Activated gamma-delta T cell (primary cell): ENCODE results near the gene IL1RAP.

Experiments used
- DNase-seq: peaks from one replicate; lab custom pipeline; 2025; lab: John Stamatoyannopoulos, UW

The IL1RAP gene

DNA sequence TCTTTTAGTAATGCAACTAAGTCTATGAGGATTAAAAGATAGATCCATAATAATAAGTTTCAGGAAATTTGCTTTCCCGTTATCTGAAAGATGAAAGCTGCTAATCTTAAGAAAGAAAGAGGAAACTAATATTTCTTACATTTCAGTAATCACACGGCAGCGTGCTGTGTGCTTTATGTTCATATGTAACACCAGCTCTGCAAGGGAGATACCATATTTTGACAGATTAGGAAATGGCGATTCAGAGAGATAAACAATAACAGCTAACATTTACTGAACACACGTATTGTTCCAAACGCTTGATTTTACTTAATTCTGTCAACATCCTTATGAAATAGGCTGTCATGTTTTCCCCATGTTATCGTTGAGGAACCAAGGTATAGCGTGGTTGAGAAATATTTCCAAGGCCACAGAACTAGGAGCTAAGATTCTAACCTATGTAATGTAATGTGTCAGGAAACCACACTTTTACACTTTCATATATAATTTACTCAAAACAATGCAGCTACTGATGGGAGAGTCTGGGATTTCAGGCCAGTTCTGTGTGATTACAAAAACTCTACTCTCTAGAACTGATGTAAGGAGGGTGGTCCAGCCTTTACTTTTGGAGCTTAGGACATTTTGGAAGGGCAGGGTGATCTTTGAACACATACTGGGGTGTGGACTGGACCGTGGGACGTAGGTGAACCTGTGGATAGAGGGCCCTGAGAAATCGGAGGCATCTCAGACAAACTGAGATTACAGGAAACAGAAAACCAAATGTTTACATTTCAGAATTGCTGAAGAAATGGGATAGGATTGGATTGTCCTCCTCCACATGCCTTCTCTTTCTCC lies 100.6 kb downstream of the IL1RAP start:
- no peak for DNase-seq

DNA sequence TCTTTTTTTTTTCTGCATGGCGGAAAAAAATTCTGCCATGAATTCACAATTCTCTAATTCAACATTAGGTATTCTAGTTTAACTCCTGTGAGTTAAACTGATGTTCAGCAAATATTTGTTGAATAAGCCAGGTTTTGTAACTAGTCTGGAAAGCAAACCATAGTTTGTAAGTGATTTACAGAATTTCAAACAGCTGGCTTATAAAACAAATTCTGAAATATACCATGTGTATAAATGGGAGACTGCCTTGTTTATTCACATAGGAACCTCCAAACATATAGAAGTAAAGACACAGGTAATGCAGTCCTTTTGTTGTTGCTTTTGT lies 101.1 kb downstream of the IL1RAP start:
- no peak for DNase-seq

DNA sequence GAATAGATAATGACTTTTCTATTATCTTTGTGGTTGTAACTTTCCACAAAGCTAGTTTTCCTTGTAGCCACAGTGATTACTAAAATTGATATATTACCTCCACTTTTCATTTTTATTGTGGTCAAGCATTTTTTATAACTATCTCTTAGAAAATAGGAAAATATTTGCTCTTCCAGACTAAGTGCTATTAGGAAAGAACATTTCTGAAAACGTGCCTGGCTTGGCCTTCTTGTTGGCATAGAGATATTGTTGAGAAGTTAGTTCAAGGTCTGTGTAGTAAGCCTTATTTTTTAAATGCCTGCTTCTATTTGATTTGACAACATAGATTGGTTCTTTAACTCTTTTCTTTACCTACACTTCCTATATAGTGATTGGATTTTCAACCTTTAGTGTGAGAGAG lies 101.7 kb downstream of the IL1RAP start:
- no peak for DNase-seq

DNA sequence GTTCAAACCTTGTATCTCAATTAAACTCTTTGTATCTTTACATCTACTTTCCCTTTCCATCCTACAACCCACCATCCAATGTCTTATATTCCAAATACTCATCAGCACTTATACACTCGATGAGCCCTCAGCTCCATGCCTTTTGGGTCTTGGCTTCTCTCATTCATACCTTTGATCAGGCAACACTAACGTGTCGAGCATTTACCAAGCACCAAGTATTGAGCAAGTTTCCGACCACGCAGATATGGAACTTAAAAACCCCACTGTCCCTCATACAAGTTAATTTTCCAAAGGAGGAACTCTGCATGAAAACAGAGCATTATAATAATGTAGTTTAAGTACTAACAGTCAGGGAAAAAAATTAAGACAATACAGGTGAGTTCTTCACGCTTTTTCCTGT lies 102.8 kb downstream of the IL1RAP start:
- no peak for DNase-seq

GRCh38 chr3:190617185-190617584 lies 103.3 kb downstream of the IL1RAP start:
- no peak for DNase-seq

GRCh38 chr3:190618330-190619030 lies 104.6 kb downstream of the IL1RAP start:
- no peak for DNase-seq

GRCh38 chr3:190619353-190619752 lies 105.5 kb downstream of the IL1RAP start:
- DNase-seq, result no peak

DNA sequence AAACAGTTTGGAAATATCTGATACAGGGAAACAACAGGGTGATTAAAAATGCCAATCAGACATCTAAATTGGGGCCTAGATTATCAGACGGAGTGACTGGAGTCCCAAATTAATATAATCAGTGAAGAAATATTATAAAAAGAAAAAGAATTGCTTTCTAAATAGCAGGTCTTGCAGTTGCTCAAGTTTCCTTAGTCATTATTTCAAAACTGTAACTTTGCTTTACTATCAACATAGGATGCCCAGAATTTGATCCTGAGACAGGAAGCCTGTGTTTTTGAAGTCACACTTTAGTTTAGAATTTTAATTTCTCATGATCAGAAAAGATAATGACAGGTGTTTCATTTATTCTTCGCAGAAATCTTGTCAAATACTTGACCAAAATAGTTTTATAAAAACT lies 105.9 kb downstream of the IL1RAP start:
- no peak for DNase-seq

DNA sequence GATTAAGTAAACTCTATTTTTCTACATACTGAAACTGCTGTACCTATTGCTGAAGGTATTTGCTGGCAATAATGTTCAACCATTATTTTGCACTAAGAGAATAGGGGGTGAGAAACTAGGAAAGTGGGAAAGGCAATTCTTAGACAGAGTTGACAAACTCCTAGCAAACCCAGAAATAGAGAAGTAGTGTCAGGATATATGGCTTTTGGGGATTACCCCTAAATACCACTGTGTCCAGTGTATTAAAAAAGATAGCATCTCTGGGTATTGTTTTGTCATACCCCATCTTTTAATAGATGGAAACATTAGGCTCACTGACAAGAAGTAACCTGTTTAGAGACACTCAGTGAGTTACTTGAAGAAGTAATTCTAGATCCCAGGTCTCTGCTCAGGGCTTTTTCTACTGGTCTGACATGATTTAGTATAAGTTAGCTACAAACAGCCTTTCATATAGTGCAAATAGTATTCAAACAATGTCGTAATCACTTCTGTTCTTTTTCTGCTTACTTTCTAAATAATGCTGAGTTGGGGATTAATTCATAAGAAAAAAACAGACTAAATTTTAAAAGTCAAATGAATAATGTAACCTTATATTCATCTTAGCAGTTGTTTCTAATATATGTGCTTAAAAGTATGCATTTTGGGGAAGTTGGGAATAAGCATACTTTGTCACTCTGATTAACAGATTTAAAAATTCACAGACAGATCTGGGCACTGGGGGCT lies 107.2 kb downstream of the IL1RAP start:
- no peak for DNase-seq

DNA sequence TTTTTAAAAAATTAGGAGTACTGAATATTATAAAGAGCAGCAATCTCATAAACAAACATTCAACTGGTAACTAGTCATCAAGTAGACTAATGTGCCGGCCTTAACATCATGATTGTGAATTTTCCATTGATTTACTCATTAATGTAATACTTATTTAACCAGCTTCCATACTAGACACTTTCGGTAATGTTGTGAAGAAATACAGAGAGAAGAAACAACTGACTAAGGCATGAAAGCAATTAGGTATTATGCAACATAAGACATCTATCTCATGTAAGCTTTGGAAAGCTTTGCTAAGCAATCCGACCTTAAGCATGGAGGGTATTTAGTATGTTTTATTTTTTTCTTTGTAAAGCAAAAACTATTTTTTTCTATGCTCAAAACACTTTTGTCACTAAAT lies 108.0 kb downstream of the IL1RAP start:
- DNase-seq, result no peak

- no peak for DNase-seq
Observed at GRCh38 chr3:190624282-190624681, 110.4 kb downstream of the IL1RAP start.

GRCh38 chr3:190626951-190627620 lies 113.2 kb downstream of the IL1RAP start:
- no peak for DNase-seq

GRCh38 chr3:190629088-190629487 lies 115.2 kb downstream of the IL1RAP start:
- DNase-seq, result no peak

DNA sequence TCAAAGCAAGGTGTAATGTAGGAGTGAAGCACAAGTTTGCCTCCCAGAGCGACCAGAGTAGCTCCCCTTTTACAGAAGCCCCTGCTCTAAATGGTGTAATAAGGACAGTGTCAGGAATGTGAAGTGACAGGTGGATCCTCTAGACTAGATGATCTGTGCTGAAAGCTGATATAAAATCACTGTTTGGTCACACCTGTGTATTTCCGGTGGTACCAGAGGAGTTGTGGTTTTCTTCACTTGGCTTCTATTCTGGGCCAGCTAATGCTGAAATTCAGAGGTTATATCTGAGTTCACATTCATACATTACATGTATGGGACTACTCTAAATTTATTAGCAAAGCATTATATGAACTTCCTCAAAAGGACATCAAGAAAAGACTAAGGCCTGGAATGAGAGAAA lies 117.4 kb downstream of the IL1RAP start:
- no peak for DNase-seq

DNA sequence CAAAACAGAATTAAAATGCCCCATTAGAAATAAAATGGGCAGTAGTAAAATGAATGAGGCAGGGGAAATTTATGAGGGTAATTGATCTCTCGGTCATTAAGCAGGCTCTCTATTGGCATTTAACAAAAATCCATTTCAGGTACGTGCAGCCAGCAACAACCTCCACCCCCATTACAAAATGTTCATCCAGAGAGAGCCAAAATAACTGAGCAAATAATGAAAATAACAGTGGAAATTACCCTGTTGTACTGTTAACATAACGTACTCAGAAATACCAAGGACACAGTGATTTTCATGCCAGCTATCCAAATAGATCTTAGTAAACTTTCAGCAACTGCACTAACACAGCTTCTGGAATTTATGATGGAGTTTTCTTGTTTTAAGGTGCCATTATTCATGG lies 127.7 kb downstream of the IL1RAP start:
- no peak for DNase-seq

DNA sequence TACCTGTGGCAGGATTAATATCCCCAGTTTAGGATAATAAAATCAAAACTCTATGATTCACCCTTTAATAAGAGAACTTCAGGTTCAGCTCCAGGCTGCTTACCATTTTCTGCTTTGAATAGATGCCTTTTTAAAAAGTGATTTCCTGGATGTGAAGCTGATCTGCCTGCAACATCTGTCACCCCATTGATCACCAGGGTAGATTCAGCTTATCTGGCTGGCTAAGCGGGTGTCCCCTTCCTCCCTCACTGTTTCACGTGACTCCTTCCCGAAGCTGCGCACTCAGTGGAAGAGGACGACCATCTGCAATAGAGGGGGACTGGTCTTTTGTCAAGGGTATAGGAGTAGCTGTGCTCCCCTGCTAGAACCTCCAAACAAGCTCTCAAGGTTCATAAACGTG lies 128.1 kb downstream of the IL1RAP start:
- DNase-seq, result no peak

GRCh38 chr3:190644035-190644434 lies 130.2 kb downstream of the IL1RAP start:
- no peak for DNase-seq

- no peak for DNase-seq
Observed at GRCh38 chr3:190644766-190645165, 130.9 kb downstream of the IL1RAP start.

- DNase-seq, result no peak
Observed at GRCh38 chr3:190645932-190646460, 132.1 kb downstream of the IL1RAP start.

GRCh38 chr3:190646996-190647395 lies 133.1 kb downstream of the IL1RAP start:
- DNase-seq, result no peak

- DNase-seq, result no peak
Observed at GRCh38 chr3:190655933-190656332, 142.0 kb downstream of the IL1RAP start.

GRCh38 chr3:190658106-190658505 lies 144.2 kb downstream of the IL1RAP start:
- no peak for DNase-seq
